CD4-positive, alpha-beta T cell (primary cell): ENCODE data around the gene STRN3. TPM values are rescaled to one million over a fixed set of nuclear protein-coding genes. Genes with fewer than 3 reads are reported as not detected.

Experiments
- ATAC-seq: fragments of 200-7000 bp; cut with Tn5 transposase; one replicate; pipeline ENCODE4 v1.10.0; 2022; ENCODE audit warnings: mild to moderate bottlenecking; ENCODE audit not compliant: poor library complexity
- CTCF ChIA-PET: fragments of 350-600 bp; sonication (Branson Sonifier 250); formaldehyde crosslinking; loops from one replicate; lab custom pipeline; 2021; ENCODE audit warnings: antibody characterized with exemption, inconsistent platforms; lab: Charles Lee
- POLR2A ChIA-PET: fragments of 350-600 bp; sonication (Branson Sonifier 250); formaldehyde crosslinking; loops from one replicate; lab custom pipeline; 2021; ENCODE audit warnings: antibody characterized with exemption, inconsistent platforms; lab: Charles Lee
- DNase-seq, 14 experiments: peaks; one replicate each; pipeline ENCODE4 v3.0.0-alpha.2; 2013 to 2020; ENCODE audit warnings: mixed read lengths in 2 of 14
- H3K27ac ChIP-seq, 2 donors: one replicate each; pipeline versions ENCODE4 v1.5.1 to v1.7.0; 2013; ENCODE audit warnings: low read length in 2 of 2, low read depth in 1 of 2, mild to moderate bottlenecking in 1 of 2
- H3K27me3 ChIP-seq, 2 experiments: 1 replicate in 1 of 2; 2 replicates in 1 of 2; pipeline versions ENCODE4 v1.6.1 to v1.7.0; 2013; ENCODE audit warnings: low read length in 2 of 2, control low read depth in 1 of 2, mild to moderate bottlenecking in 1 of 2, moderate library complexity in 1 of 2; ENCODE audit not compliant: insufficient read depth in 2 of 2, control insufficient read depth in 1 of 2
- H3K36me3 ChIP-seq: one replicate; pipeline ENCODE4 v1.6.1; 2013; ENCODE audit warnings: low read length, control low read depth; ENCODE audit not compliant: insufficient read depth
- H3K4me1 ChIP-seq: one replicate; pipeline ENCODE4 v1.6.1; 2013; ENCODE audit warnings: low read length, control low read depth; ENCODE audit not compliant: insufficient read depth
- H3K4me3 ChIP-seq: one replicate; pipeline ENCODE4 v1.5.1; 2013; ENCODE audit warnings: mild to moderate bottlenecking, low read length, moderate library complexity
- H3K9me3 ChIP-seq, 2 experiments: 1 replicate in 1 of 2; 2 replicates in 1 of 2; pipeline versions ENCODE4 v1.6.1 to v1.7.0; 2013; ENCODE audit warnings: low read length in 2 of 2, mild to moderate bottlenecking in 2 of 2, control low read depth in 1 of 2, moderate library complexity in 1 of 2; ENCODE audit not compliant: control insufficient read depth in 1 of 2, insufficient read depth in 1 of 2
- H3K27ac Mint-ChIP-seq: one replicate; pipeline ENCODE4 v1.8.0; 2020; ENCODE audit warnings: mixed read lengths
- H3K27me3 Mint-ChIP-seq: one replicate; pipeline ENCODE4 v1.8.0; 2021; ENCODE audit warnings: mixed read lengths
- H3K36me3 Mint-ChIP-seq: one replicate; pipeline ENCODE4 v1.8.0; 2021; ENCODE audit warnings: low read depth, mixed read lengths
- H3K4me1 Mint-ChIP-seq: one replicate; pipeline ENCODE4 v1.8.0; 2021; ENCODE audit warnings: low read depth, mixed read lengths
- H3K4me3 Mint-ChIP-seq: one replicate; pipeline ENCODE4 v1.8.0; 2020; ENCODE audit warnings: mild to moderate bottlenecking, mixed read lengths
- H3K9me3 Mint-ChIP-seq: one replicate; pipeline ENCODE4 v1.8.0; 2020; ENCODE audit warnings: mixed read lengths
- CTCF ChIP-seq: fragments of 200-600 bp; IDR thresholded peaks from one replicate; pipeline ENCODE4 v1.8.0; 2022; ENCODE audit warnings: antibody characterized with exemption, mild to moderate bottlenecking
- intact Hi-C, 2 experiments: fragments of 100-400 bp; cut with DNase I in 1 of 2; cut with micrococcal nuclease in 1 of 2; formaldehyde crosslinking; loops; one replicate each; pipeline versions ENCODE4 v1.15.1 to v1.9.0; 2023 to 2025; cut with DNase I, micrococcal nuclease
- total RNA-seq, 174 experiments: library from RNA in 2 of 174; stranded (reverse) in 2 of 174; gene quantifications; one replicate each; pipeline ENCODE4 v1.2.3 and lab custom pipeline; 2021 to 2026

STRN3 gene
- total RNA-seq, 2 experiments from 2014 or later, result 15.1 to 16.9 TPM

- no peak for TF ChIP-seq CTCF
- no peak overlapping the region for H3K4me3 ChIP-seq
- no peaks in the 10 kb centered on the region for H3K27me3 ChIP-seq
- H3K27ac ChIP-seq, result no peak overlapping the region
- H3K4me1 ChIP-seq, result peaks cover 17% of the 10 kb centered on the region
- no peak overlapping the region for H3K27ac Mint-ChIP-seq
- H3K27me3 Mint-ChIP-seq, result no peaks in the 10 kb centered on the region
- ChIA-PET CTCF (no interaction called here), POLR2A (no interaction called here)
- ATAC-seq, result no peak
- H3K4me1 Mint-ChIP-seq, result peaks cover 77% of the 10 kb centered on the region
- peaks cover 0 to 3% of the 10 kb centered on the region in 2 experiments for H3K9me3 ChIP-seq
- peaks cover 5% of the 10 kb centered on the region for H3K36me3 ChIP-seq
- no peaks in the 10 kb centered on the region for H3K9me3 Mint-ChIP-seq
- intact Hi-C loops, result no loop called here
- DNase-seq, result no peak
- no peak overlapping the region for H3K4me3 Mint-ChIP-seq
- peaks cover 14% of the 10 kb centered on the region for H3K36me3 Mint-ChIP-seq
Measured at GRCh38 chr14:30993071-30993470, 33.1 kb downstream of the STRN3 start.

DNA sequence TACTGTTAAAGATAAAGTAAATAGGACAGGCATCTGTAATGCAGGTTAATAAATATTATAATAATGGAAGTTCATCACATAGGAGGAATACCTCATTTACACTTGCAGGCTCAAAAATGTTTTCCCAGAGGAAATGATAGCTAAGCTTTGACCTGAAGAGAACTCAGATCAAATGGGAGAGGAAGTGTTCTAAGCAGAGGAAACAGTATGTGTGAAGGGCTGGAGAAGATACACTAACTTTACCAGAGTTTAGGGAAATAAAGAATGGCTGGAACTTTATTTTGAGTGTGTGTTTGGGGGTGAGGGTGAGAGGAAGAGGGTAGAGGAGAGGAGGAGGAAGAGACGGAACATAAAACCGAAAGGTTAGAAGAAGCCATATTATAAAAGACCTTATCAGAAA, 34.8 kb downstream of the STRN3 start:
- Mint-ChIP-seq H3K36me3 (no peaks in the 10 kb centered on the region), H3K27me3 (no peaks in the 10 kb centered on the region), H3K4me1 (peaks cover 68% of the 10 kb centered on the region), H3K4me3 (peak overlapping the region; percentile 49), H3K27ac (peak overlapping the region; percentile 27), H3K9me3 (no peaks in the 10 kb centered on the region)
- intact Hi-C loops, result no loop called here
- POLR2A ChIA-PET, result interaction anchor here (0.7 kb wide), 2 partner anchors 33 to 1166 kb away, joined by 3 read pairs; no protein-coding TSS in a partner anchor
- no peaks in the 10 kb centered on the region for H3K36me3 ChIP-seq
- H3K4me3 ChIP-seq, result no peak overlapping the region
- CTCF ChIA-PET, result interaction anchor here (0.6 kb wide), 1 partner anchor 62 kb away, joined by 3 read pairs; no protein-coding TSS in a partner anchor
- H3K9me3 ChIP-seq, result no peaks in the 10 kb centered on the region
- TF ChIP-seq CTCF, result no peak
- H3K4me1 ChIP-seq, result peaks cover 17% of the 10 kb centered on the region
- ATAC-seq (no peak), DNase-seq (no peak)
- no peak overlapping the region for H3K27ac ChIP-seq
- no peaks in the 10 kb centered on the region for H3K27me3 ChIP-seq

DNA sequence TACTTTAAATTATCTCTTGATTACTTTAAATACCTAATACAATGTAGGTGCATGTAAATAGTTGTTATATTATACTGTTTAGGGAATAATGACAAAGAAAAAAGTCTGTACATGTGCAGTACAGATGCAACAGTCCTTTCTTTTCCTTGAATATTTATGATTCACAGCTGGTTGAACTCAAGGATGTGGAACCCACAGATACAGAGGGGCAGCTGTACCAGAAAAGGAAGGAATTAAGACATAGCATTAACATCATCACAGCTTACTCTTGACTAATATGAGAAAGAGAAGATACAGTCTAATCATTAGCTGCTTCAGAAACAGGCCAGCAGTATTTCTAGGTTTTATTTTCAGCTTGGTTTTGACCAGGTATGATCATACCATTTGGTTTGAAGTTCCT, 35.4 kb downstream of the STRN3 start:
- peak overlapping the region; percentile 27 for H3K27ac Mint-ChIP-seq
- CTCF ChIA-PET, result interaction anchor here (0.6 kb wide), 1 partner anchor 62 kb away, joined by 3 read pairs; no protein-coding TSS in a partner anchor

More for the DNA sequence above, 35.4 kb downstream of the STRN3 start:
- H3K4me3 Mint-ChIP-seq, result no peak overlapping the region
- DNase-seq, result no peak
- Histone ChIP-seq H3K4me1 (peaks cover 14% of the 10 kb centered on the region), H3K27ac (no peak overlapping the region), H3K36me3 (no peaks in the 10 kb centered on the region), H3K4me3 (no peak overlapping the region), H3K9me3 (no peaks in the 10 kb centered on the region), H3K27me3 (no peaks in the 10 kb centered on the region)
- no peak for ATAC-seq
- no peaks in the 10 kb centered on the region for H3K9me3 Mint-ChIP-seq
- peaks cover 65% of the 10 kb centered on the region for H3K4me1 Mint-ChIP-seq
- POLR2A ChIA-PET, result interaction anchor here (0.5 to 0.7 kb wide), 2 partner anchors 11 to 1167 kb away, joined by 3 read pairs; no protein-coding TSS in a partner anchor
- H3K36me3 Mint-ChIP-seq, result no peaks in the 10 kb centered on the region
- intact Hi-C loops, result no loop called here
- TF ChIP-seq CTCF, result no peak
- H3K27me3 Mint-ChIP-seq, result no peaks in the 10 kb centered on the region
